Measurements from ENCODE around the gene SERPINB7.

Gene SERPINB7

DNA sequence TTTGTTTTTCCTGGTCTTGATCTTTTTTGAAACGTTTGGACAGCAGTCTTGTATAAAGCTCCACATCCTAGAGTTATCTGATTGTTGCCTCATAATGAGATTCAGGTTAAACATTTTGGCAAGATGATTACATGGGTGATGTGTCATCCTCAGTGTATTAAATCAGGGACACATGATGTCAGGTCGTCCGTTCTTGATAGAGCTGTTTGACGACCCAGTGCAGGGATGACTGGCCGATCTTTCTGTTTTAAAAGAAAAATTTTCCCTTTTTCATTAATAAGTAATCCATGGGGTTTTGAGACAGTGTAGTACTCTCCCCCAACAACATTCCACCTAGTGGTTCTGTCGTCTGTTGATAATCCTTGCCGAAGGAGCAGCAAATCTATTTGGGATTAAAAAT, 67.8 kb downstream of the SERPINB7 start:
- no peaks in the 10 kb centered on the region for H3K4me1 Mint-ChIP-seq (ENCODE audit: low read depth)
- DNase-seq (ENCODE audit: low spot score) = no peak
- no peaks in the 10 kb centered on the region for H3K36me3 Mint-ChIP-seq (ENCODE audit: low read depth)
- H3K9me3 Mint-ChIP-seq = no peaks in the 10 kb centered on the region
- peaks cover 11% of the 10 kb centered on the region for H3K27me3 Mint-ChIP-seq (ENCODE audit: low read depth)
- no peak overlapping the region for H3K27ac Mint-ChIP-seq
- no peak overlapping the region for H3K4me3 Mint-ChIP-seq

GRCh38 chr18:63844254-63844653, 69.0 kb downstream of the SERPINB7 start:
- no peaks in the 10 kb centered on the region for H3K9me3 Mint-ChIP-seq
- no peak overlapping the region for H3K4me3 Mint-ChIP-seq
- H3K27me3 Mint-ChIP-seq (ENCODE audit: low read depth) = peaks cover 9% of the 10 kb centered on the region
- H3K4me1 Mint-ChIP-seq (ENCODE audit: low read depth) = no peaks in the 10 kb centered on the region
- no peak for DNase-seq (ENCODE audit: low spot score)
- H3K36me3 Mint-ChIP-seq (ENCODE audit: low read depth) = no peaks in the 10 kb centered on the region
- no peak overlapping the region for H3K27ac Mint-ChIP-seq

DNA sequence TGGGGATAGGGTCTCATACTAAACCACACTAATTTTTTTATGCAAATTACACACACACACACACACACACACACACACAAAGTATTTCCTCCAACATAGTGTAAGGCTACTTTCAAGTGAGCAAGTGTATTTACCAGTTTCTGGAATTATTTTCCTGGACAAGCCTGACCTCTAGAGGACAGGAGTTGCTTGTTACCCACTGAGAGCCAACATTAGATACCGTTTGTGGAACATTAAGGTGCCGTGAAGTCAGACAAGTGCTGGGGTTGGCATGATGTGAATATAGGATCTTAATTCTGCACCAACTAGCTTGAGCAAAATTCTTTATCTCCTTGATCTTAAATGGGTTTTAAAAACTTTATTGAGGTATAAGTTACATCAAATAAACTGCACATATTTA, 72.9 kb downstream of the SERPINB7 start:
- Mint-ChIP-seq H3K36me3 (ENCODE audit: low read depth) (no peaks in the 10 kb centered on the region), H3K27me3 (ENCODE audit: low read depth) (peaks cover 8% of the 10 kb centered on the region), H3K4me3 (no peak overlapping the region), H3K27ac (no peak overlapping the region), H3K4me1 (ENCODE audit: low read depth) (no peaks in the 10 kb centered on the region), H3K9me3 (no peaks in the 10 kb centered on the region)
- DNase-seq (ENCODE audit: low spot score) = no peak

- no peaks in the 10 kb centered on the region for H3K4me1 Mint-ChIP-seq (ENCODE audit: low read depth)
- H3K4me3 Mint-ChIP-seq = no peak overlapping the region
- H3K27me3 Mint-ChIP-seq (ENCODE audit: low read depth) = peaks cover 9% of the 10 kb centered on the region
- H3K36me3 Mint-ChIP-seq (ENCODE audit: low read depth) = no peaks in the 10 kb centered on the region
- no peaks in the 10 kb centered on the region for H3K9me3 Mint-ChIP-seq
- no peak overlapping the region for H3K27ac Mint-ChIP-seq
- no peak for DNase-seq (ENCODE audit: low spot score)
Observed at GRCh38 chr18:63850020-63850419, 74.8 kb downstream of the SERPINB7 start.

DNA sequence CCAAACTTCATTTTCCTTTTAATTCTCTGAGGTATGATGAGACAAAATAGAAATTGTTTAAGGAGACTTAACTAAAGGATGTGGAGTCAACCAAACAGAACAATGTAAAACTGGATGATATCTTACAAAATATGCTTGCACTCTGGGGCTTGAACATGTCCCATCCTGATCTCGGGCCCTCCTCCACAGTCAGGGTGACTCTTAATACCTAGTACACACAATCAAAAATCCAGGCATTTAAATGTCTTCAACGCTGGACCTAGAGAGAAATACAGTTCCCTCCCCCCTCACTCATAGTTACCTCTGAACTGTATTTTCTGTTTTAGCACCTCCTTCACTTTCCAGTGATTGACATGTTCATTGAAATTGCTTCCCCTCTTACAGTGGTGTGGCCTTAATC, 75.4 kb downstream of the SERPINB7 start:
- Mint-ChIP-seq H3K4me1 (ENCODE audit: low read depth) (no peaks in the 10 kb centered on the region), H3K27me3 (ENCODE audit: low read depth) (peaks cover 8% of the 10 kb centered on the region), H3K36me3 (ENCODE audit: low read depth) (no peaks in the 10 kb centered on the region), H3K27ac (no peak overlapping the region), H3K9me3 (no peaks in the 10 kb centered on the region), H3K4me3 (no peak overlapping the region)
- no peak for DNase-seq (ENCODE audit: low spot score)
